BE2C (cell line): ENCODE measurements around the gene NRARP. TPM values are rescaled to one million over a fixed set of nuclear protein-coding genes. Genes with fewer than 3 reads are reported as not detected.
A peak's percentile ranks its signal among the peaks of the same experiment; 100 is the strongest.

Source experiments
- DNase-seq: peaks from one replicate; pipeline ENCODE4 v3.0.0-alpha.2; 2020
- H3K27me3 ChIP-seq: fragments of 250-450 bp; sonication (Bioruptor Pico); 2 replicates; pipeline ENCODE4 v1.5.1; 2020; ENCODE audit warnings: mild to moderate bottlenecking
- H3K36me3 ChIP-seq: fragments of 250-450 bp; sonication (Bioruptor Pico); 2 replicates; pipeline ENCODE4 v1.5.1; 2020; ENCODE audit warnings: mild to moderate bottlenecking
- H3K4me1 ChIP-seq: fragments of 250-450 bp; sonication (Bioruptor Pico); 2 replicates; pipeline ENCODE4 v1.5.1; 2020
- H3K4me3 ChIP-seq: 2 replicates; pipeline ENCODE4 v1.5.1; 2011; ENCODE audit warnings: low read depth, low read length
- H3K9me3 ChIP-seq: fragments of 250-450 bp; sonication (Bioruptor Pico); 2 replicates; pipeline ENCODE4 v1.5.1; 2020
- CTCF ChIP-seq: IDR thresholded peaks from 2 replicates; pipeline ENCODE4 v1.5.1; 2012; ENCODE audit warnings: mild to moderate bottlenecking, low read depth, low read length
- polyA plus RNA-seq: library from polyadenylated mRNA; unstranded; fragments of >200 nt; gene quantifications from one replicate; pipeline ENCODE4 v1.2.1, GENCODE V29; 2012; ENCODE audit warnings: low read depth, missing spikeins; ENCODE audit not compliant: insufficient read length, insufficient read depth

The NRARP gene
- 5.3 TPM for polyA plus RNA-seq

GRCh38 chr9:137302118-137302448 lies at the start of gene NRARP:
NRARP (minus strand) TSS chr9:137302271; CDS start chr9:137301928, 343 bp downstream.
- Histone ChIP-seq H3K27me3 (no peaks in the 10 kb centered on the region), H3K4me3 (peak within 1 kb of the TSS; percentile 68), H3K9me3 (no peaks in the 10 kb centered on the region), H3K4me1 (no peaks in the 10 kb centered on the region; the same call in none of the 2 replicates), H3K36me3 (no peaks in the 10 kb centered on the region)
- DNase-seq = peak; percentile 95
- no peak for TF ChIP-seq CTCF

- Histone ChIP-seq H3K36me3 (no peaks in the 10 kb centered on the region), H3K4me3 (no peak overlapping the region), H3K4me1 (no peaks in the 10 kb centered on the region), H3K27me3 (no peaks in the 10 kb centered on the region), H3K9me3 (no peaks in the 10 kb centered on the region; the same call in none of the 2 replicates)
- no peak for DNase-seq
- no peak for TF ChIP-seq CTCF
Observed at GRCh38 chr9:137350696-137351584, 48.9 kb upstream of the NRARP start.

GRCh38 chr9:137349471-137350033 lies 47.5 kb upstream of the NRARP start:
- no peaks in the 10 kb centered on the region; the same call in none of the 2 replicates for H3K9me3 ChIP-seq

GRCh38 chr9:137348769-137349470 lies 46.8 kb upstream of the NRARP start:
- DNase-seq = no peak
- TF ChIP-seq CTCF = no peak
- H3K9me3 ChIP-seq = no peaks in the 10 kb centered on the region; the same call in 1 of the 2 replicates

More at GRCh38 chr9:137349471-137350033, 47.5 kb upstream of the NRARP start:
- no peak for DNase-seq
- no peak for TF ChIP-seq CTCF
- H3K4me1 ChIP-seq = no peaks in the 10 kb centered on the region
- H3K4me3 ChIP-seq = no peak overlapping the region
- no peaks in the 10 kb centered on the region for H3K36me3 ChIP-seq
- H3K27me3 ChIP-seq = no peaks in the 10 kb centered on the region

GRCh38 chr9:137347928-137348327 lies 45.9 kb upstream of the NRARP start:
- H3K27me3 ChIP-seq = no peaks in the 10 kb centered on the region
- no peak overlapping the region for H3K4me3 ChIP-seq
- no peaks in the 10 kb centered on the region for H3K4me1 ChIP-seq
- no peaks in the 10 kb centered on the region; the same call in 1 of the 2 replicates for H3K9me3 ChIP-seq
- no peak for DNase-seq
- TF ChIP-seq CTCF = no peak
- H3K36me3 ChIP-seq = no peaks in the 10 kb centered on the region

More at GRCh38 chr9:137348769-137349470, 46.8 kb upstream of the NRARP start:
- Histone ChIP-seq H3K4me1 (no peaks in the 10 kb centered on the region), H3K36me3 (no peaks in the 10 kb centered on the region), H3K27me3 (no peaks in the 10 kb centered on the region), H3K4me3 (no peak overlapping the region)
